Peyer's patch (tissue), 4 donors: Measurements from ENCODE around the gene UBE2M.

Experiments
- POLR2A ChIP-seq, 2 donors: fragments of 450-650 bp; IDR thresholded peaks; one replicate each; pipeline ENCODE4 v1.5.1; 2017; ENCODE audit warnings: antibody characterized with exemption in 2 of 2, mild to moderate bottlenecking in 2 of 2, moderate library complexity in 2 of 2
- TF ChIP-seq, protein P1 (sequence below), 6 experiments: fragments of 450-650 bp in 4 of 6; fragments of 200-600 bp in 2 of 6; sonication (generic) in 1 of 6; IDR thresholded peaks; one replicate each; pipeline ENCODE4 v1.5.1; 2017 to 2019; ENCODE audit warnings: antibody characterized with exemption in 6 of 6, mild to moderate bottlenecking in 3 of 6, moderate library complexity in 1 of 6

DNA sequence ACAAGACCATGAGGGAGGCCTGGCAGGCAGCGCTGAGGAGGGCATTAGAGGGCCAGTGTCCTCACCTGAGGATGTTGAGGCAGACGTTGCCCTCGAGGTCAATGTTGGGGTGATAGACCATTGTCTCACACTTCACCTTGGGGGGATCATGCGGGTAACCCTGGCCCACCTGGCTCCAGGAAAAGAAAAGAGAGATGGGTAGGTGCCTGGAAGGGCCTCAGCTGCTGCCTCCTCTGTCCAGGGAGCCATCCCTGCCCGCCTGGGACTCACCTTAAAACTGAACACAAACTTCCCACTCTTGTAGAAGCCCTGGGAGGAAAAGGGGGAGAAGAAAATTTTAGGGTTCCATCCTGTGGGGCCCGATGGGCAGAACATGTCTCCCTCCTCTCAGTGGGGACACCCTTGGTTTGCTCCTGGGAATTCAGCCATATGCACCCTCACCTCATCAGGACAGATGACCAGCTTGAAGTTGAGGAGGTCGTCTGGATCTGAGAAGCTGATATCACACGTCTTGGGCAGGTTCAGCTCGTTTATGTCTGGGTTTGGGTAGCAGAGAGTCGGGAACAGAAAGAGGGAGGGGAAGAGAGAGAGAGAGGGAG, 1.7 kb downstream of the UBE2M start:
- no peak for TF ChIP-seq POLR2A (IDR thresholded peaks at IDR 0.05)
- TF ChIP-seq, protein P1, sequence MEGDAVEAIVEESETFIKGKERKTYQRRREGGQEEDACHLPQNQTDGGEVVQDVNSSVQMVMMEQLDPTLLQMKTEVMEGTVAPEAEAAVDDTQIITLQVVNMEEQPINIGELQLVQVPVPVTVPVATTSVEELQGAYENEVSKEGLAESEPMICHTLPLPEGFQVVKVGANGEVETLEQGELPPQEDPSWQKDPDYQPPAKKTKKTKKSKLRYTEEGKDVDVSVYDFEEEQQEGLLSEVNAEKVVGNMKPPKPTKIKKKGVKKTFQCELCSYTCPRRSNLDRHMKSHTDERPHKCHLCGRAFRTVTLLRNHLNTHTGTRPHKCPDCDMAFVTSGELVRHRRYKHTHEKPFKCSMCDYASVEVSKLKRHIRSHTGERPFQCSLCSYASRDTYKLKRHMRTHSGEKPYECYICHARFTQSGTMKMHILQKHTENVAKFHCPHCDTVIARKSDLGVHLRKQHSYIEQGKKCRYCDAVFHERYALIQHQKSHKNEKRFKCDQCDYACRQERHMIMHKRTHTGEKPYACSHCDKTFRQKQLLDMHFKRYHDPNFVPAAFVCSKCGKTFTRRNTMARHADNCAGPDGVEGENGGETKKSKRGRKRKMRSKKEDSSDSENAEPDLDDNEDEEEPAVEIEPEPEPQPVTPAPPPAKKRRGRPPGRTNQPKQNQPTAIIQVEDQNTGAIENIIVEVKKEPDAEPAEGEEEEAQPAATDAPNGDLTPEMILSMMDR (IDR thresholded peaks at IDR 0.05), result no peak
